HG02678 (cell line): ENCODE measurements around the gene ZC3HAV1.
A peak's percentile ranks its signal among the peaks of the same experiment; 100 is the strongest.
"Not testable (repeated sequence)": the region's sequence is repeated elsewhere in the genome, so short reads cannot be mapped to it uniquely, and the experiment has no call there.

ENCODE experiments used
- ATAC-seq: cut with Tn5 transposase; IDR thresholded peaks from one replicate; pipeline ENCODE4 v1.9.1; 2021; ENCODE audit warnings: mild to moderate bottlenecking, moderate library complexity; ENCODE audit not compliant: unreplicated experiment

The ZC3HAV1 gene

DNA sequence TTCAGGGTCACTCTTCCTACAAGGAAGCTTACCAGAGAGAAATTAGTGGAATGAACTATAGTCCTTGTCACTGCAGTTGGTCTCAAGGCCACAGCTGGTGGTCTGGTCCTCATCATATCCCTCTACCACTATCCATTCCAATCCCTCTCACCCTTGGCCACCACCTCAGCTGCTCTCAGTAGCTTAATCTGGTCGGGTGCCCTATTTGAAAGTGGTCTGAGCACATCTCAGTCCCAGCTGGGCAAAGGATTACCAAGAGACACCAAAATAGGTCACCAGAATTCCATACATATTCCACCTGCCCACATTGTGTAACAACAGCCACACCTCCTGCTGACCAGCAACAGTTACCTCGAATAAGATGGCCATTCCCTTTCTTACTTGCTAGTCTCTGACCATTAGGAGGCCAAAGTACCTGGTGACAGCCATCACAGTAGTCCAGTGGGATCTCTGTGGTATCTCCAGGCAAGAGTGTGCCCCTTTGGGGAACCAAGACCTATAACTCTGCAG lies 3.3 kb upstream of the ZC3HAV1 start:
- ATAC-seq: no peak

DNA sequence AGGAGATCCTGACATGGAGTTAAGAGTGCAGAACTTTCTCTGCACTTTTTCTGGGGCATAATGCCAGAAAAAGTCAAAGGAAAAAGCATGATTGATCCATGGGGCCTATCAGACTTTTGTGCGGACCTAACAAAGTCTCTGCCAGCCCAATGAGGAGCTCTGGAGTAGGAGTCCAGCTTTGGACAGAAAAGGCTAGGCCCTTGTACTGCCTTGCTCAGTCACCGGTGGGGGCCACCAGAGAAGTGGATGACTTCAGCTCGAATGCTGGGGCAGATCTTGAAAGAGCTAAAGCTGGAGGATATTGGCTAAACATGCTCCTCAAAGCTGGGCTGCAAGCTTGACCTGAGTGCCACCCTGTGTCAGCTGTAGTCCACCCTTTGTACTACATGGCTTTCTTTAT lies 2.8 kb upstream of the ZC3HAV1 start:
- no peak for ATAC-seq

DNA sequence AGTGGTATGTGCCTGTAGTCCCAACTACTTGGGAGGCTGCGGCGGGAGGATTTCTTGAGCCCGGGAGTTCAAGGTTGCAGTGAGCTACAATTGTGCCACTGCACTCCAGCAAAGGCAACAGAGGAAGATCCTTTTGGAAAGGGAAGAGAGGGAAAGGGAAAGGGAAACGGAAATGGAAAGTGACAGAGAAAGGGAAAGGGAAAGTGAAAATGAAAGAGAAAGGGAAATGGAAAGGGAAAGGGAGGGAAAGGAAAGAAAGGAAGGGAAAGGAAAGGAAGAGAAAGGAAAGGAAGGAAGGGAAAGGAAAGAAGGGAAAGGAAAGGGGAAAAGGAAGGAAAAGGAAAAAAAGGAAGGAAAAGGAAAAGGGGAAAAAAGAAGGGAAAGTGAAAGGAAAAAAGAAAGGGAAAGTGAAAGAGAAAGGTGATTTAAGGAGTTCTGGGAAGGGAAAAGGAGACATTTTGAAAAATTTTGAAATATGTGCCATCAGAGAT lies 2.3 kb upstream of the ZC3HAV1 start:
- no peak for ATAC-seq

- no peak for ATAC-seq
These were observed 1.6 kb upstream of the ZC3HAV1 start for GRCh38 chr7:139111147-139111546.

- no peak for ATAC-seq
These were observed 477 bp upstream of the ZC3HAV1 start for GRCh38 chr7:139109983-139110411.

- no peak for ATAC-seq
These were observed 993 bp downstream of the ZC3HAV1 start for GRCh38 chr7:139108266-139109187.

GRCh38 chr7:139106959-139107358 lies 2.6 kb downstream of the ZC3HAV1 start:
- ATAC-seq: no peak

GRCh38 chr7:139106227-139106626 lies 3.3 kb downstream of the ZC3HAV1 start:
- not testable (repeated sequence) for ATAC-seq

GRCh38 chr7:139105484-139105883 lies 4.0 kb downstream of the ZC3HAV1 start:
- no peak for ATAC-seq

DNA sequence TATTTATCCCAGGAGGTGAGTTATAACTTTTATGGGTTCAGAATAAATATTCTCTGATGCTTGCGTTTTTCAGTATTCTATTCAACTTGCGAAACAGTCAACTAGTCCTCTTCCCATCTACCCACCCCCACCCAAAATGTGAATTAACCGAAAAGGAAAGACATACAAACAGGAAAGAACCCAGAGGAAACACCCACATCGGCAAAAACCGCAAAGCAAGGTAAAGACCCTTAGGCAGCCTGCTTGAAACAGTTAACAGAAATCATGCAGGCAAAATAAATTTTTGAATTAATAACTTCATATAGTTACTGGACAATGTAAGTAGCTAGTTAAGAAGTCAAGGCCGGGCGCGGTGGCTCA lies 5.4 kb downstream of the ZC3HAV1 start:
- ATAC-seq: no peak

DNA sequence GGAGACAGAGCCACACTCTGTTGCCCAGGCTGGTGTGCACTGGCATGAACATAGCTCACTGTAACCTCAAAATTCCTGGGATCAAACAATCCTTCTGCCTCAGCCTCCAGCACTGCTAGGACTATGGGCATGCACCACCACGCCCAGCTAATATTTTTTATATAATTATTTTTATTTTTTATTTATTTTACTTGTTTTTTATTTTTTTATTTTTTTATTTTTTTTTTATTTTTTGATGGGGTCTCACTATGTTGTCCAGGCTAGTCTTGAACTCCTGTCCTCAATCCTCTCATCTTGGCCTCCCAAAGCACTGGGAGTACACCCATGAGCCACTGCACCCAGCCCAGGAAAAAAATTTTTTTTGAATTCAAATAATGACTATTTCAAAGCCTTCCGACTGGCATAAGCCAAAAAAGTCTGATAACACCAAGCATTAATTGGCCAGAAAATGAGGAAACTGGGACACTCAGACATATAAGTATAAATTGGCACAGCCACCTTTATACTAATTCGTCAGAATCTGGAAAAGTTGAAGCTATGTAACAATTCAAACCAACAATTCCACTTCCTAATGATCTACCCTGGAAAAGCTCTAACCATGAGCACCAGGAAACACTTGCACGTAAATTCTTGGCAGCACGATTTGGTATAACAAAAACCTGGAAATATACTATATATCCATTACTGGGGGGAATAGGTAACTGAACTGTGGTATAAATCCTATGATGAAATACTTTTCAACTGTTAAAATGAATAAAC lies 6.3 kb downstream of the ZC3HAV1 start:
- no peak for ATAC-seq

- ATAC-seq: not testable (repeated sequence)
These were observed 7.8 kb downstream of the ZC3HAV1 start for GRCh38 chr7:139101637-139102158.

DNA sequence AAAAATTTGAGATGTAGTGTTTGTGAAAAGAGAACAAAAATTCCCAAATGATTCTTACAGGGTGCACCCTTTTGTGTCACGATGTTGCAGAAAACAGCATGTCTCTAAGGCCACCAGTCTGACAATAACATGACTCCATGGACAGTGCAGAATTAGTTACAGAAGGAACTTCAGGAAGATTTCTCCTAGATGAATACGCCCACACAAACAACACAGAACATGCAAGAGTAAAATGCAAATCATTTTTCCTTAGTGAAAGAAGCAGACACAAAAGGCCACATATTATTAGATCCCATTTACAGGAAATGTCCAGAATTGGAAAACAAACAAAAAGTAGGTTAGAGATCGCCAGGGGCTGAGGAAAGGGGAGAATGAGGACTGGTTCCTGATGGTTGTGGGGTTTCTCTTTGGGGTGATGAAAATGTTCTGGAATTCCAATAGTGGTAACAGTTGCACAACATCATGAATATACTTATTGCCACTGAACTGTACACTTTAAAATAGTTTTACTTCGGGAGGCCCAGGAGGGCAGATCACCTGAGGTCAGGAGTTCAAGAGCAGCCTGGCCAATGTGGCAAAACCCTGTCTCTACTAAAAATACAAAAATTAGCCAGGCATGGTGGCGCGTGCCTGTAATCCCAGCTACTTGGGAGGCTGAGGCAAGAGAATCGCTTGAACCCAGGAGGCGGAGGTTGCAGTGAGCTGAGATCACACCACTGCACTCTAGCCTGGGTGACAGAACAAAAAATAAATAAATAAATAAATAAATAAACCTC lies 10.2 kb downstream of the ZC3HAV1 start:
- no peak for ATAC-seq

DNA sequence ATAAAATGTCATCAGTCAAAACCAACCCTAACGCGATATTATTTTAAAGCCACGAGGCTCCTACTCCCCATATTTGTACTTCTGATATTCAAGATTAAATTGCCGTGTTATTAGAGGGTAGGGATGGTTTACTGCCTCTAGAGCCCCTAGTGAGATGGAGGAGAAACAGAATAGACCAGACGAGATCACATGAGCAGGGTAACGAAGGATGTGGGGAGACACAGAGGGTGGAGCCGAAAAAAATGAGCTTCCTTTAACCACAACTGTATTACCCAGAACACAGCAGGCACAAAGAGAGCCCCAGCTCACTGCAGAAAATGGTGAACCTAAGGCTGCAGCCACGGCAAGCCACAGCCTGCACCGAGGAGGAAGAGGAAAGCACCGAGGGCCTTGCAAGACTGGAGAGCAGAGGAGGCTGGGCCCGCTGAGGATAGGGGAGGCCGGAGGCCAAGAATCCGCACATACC lies 14.3 kb downstream of the ZC3HAV1 start:
- peak; percentile 100 for ATAC-seq

DNA sequence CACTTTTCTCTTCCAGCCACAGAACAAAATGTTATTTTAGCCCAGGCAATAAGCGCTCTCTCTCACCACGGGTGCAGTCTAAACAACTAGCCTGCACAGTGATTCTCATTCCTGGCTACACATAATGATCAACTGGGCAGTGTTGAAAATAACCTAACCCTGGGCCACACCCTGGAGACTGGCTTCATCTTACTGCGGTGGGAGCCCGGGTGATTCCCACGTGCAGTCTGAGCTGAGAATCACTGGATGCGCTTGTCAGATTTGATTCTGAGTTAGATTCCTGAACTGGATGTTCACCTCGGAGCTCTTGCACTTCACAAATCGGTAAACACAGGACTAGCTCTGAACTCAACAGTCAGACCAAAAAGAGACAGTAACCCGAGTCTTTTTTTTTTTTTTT lies 14.9 kb downstream of the ZC3HAV1 start:
- ATAC-seq: no peak

GRCh38 chr7:139094030-139094429 lies 15.5 kb downstream of the ZC3HAV1 start:
- ATAC-seq: no peak

- not testable (repeated sequence) for ATAC-seq
These were observed 16.0 kb downstream of the ZC3HAV1 start for GRCh38 chr7:139093512-139093911.

GRCh38 chr7:139092090-139092796 lies 17.3 kb downstream of the ZC3HAV1 start:
- no peak for ATAC-seq

DNA sequence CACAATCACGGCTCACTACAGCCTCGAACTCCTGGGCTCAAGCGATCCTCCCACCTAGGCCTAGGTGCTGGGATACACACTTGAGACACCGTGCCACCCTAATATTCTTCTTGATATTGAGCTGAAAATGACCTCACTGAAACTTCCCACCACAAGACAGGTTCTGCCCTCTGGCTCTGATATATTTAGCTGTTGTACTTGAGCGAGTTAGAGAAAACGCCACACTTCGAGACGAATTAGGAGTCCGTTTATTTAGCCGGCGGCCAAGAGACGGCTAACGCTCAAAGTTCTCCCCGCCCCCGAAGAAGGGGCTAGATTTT lies 17.9 kb downstream of the ZC3HAV1 start:
- ATAC-seq: no peak

DNA sequence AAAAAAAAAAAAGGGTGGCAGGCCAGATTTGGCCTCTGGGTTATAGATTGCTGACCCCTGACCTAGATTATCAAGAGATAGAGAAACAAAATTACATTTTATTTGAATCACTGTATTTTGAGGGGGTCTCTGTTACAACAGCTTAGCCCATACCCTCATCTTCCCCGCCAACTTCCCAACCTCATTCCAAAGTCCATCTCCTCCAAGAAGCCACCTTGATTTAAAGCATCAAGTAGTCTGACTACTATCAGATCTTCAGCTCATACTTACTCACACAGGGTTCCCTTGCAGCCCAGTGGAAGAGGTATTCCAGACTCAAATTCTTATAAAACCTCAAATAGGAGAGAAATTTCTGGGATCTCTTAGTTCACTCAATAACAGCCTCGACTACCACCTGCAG lies 20.4 kb downstream of the ZC3HAV1 start:
- ATAC-seq: no peak
